Right atrium auricular region (tissue), 2 donors: ENCODE measurements around the gene CDK4. TPM values are rescaled to one million over a fixed set of nuclear protein-coding genes. Genes with fewer than 3 reads are reported as not detected.
A peak's percentile ranks its signal among the peaks of the same experiment; 100 is the strongest.

Experiments used
- DNase-seq: peaks from one replicate; pipeline ENCODE4 v3.0.0-alpha.2; 2019; ENCODE audit warnings: low spot score
- H3K27ac ChIP-seq, 2 donors: fragments of 200-600 bp; sonication (generic); 1 replicate in 1 of 2; 2 replicates in 1 of 2; pipeline ENCODE4 v1.5.1; 2016 to 2019
- H3K27me3 ChIP-seq, 2 donors: fragments of 200-600 bp; sonication (generic); one replicate each; pipeline versions ENCODE4 v1.5.1 to v1.6.0; 2017 to 2019
- H3K36me3 ChIP-seq: fragments of 200-600 bp; sonication (generic); one replicate; pipeline ENCODE4 v1.5.1; 2016
- H3K4me1 ChIP-seq, 2 donors: fragments of 200-600 bp; sonication (generic); one replicate each; pipeline versions ENCODE4 v1.5.1 to v1.6.0; 2017 to 2019
- H3K4me3 ChIP-seq, 2 donors: fragments of 200-600 bp; sonication (generic); 1 replicate in 1 of 2; 2 replicates in 1 of 2; pipeline ENCODE4 v1.5.1; 2017 to 2019; ENCODE audit warnings: mild to moderate bottlenecking in 1 of 2, moderate library complexity in 1 of 2
- H3K9me3 ChIP-seq, 2 donors: fragments of 200-600 bp; sonication (generic); one replicate each; pipeline ENCODE4 v1.5.1; 2019
- total RNA-seq, 2 donors: library from RNA; depleted of rRNA; stranded (reverse); fragments of >200 nt; gene quantifications; one replicate each; pipeline ENCODE4 v1.1.0, GENCODE V29; 2016
- TF ChIP-seq, protein P1 (sequence below), 2 donors: fragments of 200-600 bp; sonication (generic); IDR thresholded peaks; one replicate each; pipeline ENCODE4 v1.5.1; 2019; ENCODE audit warnings: antibody characterized with exemption in 2 of 2

The CDK4 gene
- total RNA-seq, 2 donors from 2014 or later, result 32.1 to 59.7 TPM

DNA sequence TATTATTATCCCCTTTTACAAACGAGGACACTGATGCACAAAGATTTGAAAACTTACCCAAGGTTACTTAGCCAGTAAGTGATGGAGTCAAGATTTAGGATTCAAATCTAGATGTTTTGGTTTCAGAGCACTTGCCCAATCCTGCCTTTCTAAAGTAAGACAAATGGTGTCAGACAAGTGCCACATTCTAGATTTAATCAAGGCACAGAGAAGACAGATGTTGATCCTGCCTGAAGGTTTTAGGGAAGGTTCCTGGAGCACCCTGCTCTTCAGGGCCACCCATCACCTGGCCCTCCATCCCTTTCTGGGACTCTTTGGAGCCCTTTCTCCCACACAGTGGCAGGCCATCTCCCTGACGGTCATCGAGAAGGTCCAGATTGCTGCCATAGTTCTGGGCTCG is 5.7 kb upstream of the CDK4 start:
- no peaks in the 10 kb centered on the region for H3K27me3 ChIP-seq
- H3K36me3 ChIP-seq, result peaks cover 13% of the 10 kb centered on the region
- H3K4me1 ChIP-seq, result peaks cover 0 to 20% of the 10 kb centered on the region in 2 donors
- TF ChIP-seq, protein P1, sequence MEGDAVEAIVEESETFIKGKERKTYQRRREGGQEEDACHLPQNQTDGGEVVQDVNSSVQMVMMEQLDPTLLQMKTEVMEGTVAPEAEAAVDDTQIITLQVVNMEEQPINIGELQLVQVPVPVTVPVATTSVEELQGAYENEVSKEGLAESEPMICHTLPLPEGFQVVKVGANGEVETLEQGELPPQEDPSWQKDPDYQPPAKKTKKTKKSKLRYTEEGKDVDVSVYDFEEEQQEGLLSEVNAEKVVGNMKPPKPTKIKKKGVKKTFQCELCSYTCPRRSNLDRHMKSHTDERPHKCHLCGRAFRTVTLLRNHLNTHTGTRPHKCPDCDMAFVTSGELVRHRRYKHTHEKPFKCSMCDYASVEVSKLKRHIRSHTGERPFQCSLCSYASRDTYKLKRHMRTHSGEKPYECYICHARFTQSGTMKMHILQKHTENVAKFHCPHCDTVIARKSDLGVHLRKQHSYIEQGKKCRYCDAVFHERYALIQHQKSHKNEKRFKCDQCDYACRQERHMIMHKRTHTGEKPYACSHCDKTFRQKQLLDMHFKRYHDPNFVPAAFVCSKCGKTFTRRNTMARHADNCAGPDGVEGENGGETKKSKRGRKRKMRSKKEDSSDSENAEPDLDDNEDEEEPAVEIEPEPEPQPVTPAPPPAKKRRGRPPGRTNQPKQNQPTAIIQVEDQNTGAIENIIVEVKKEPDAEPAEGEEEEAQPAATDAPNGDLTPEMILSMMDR (IDR thresholded peaks at IDR 0.05), result no peak
- no peak overlapping the region for H3K4me3 ChIP-seq
- no peak for DNase-seq
- no peak overlapping the region for H3K27ac ChIP-seq
- no peaks in the 10 kb centered on the region for H3K9me3 ChIP-seq

DNA sequence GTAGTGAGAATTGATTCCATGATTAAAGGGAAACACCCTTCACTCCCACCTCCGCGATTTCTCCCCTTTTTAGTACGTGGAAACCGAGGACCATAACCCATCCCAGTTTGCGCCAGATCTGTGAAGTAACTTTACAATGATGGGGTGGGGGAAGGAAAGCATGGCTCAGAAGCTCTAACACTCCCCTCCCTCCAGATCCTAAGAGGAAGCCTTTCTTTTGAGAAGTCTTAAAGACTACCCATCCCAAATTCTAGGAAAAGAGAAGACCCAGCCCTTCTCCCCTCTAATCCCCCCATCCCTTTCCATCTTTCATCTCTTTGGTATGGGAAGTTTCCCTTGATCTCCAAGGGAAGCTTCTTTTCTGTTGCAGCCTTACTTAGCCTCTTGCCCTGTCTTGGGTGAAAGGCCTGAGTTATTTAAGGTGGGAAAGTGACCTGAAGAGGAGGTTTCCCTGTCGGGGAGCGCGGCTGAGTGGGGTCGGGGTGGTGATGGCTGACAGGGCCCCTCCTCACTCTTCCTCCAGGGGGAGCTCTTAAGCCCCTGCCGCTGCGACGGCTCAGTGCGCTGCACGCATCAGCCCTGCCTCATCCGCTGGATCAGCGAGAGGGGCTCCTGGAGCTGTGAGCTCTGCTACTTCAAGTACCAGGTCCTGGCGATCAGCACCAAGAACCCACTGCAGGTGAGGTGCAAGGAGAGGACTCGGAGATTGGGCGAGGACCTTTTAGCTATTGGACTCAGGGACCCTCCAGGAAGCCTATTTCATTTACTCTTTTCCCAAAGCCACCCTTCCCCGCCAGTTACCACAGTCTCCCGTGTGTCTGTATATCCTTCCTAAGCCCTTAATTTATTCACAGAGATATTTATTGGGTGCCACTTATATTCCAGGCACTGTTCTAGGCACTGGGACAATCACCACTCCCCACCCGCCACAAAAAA is 4.6 kb upstream of the CDK4 start:
- peaks cover 13% of the 10 kb centered on the region for H3K36me3 ChIP-seq
- peak overlapping the region in 1 of 2 donors; percentile 71 for H3K27ac ChIP-seq
- H3K9me3 ChIP-seq, result no peaks in the 10 kb centered on the region
- TF ChIP-seq, protein P1 (IDR thresholded peaks at IDR 0.05), result peak in 1 of 2 donors; percentile 61
- peak overlapping the region in 1 of 2 donors; percentile 84 for H3K4me3 ChIP-seq
- DNase-seq, result no peak
- no peaks in the 10 kb centered on the region for H3K27me3 ChIP-seq
- peaks cover 0 to 24% of the 10 kb centered on the region in 2 donors for H3K4me1 ChIP-seq

DNA sequence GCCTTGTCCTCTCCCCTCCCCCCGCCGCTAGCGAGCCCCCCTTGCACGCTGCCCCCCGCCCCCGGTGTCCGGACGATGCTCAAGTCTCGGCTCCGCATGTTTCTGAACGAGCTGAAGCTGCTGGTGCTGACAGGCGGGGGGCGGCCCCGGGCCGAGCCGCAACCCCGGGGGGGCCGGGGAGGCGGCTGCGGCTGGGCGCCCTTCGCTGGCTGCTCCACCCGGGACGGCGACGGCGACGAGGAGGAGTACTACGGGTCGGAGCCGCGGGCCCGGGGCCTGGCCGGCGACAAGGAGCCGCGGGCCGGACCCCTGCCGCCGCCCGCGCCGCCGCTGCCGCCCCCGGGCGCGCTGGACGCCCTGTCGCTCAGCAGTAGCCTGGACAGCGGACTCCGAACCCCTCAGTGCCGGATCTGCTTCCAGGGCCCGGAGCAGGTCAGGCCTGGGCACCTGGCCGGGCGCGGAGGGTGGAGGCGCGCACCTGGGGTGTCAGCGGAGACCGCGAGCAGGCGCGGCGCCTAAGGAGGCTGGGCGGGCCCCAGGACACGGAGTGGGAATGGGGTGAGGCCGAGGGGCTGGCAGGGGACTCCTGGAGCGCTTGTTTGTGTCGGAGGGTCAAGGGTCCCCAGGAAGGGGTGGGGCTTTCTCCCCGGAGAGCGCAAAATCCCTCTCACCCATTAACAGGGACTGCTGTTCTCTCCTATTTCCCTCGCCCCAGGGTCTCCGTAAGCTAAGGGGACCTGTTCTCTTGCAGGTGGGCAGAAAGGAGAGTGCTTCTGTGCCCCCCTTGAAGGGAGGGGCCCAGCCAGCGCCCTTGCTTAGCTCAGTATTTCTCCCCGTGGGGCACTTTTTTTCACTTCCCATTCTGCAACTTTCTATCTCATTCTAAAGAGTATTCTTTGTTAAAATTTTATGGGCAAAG is 3.6 kb upstream of the CDK4 start:
- H3K4me1 ChIP-seq, result peaks cover 0 to 34% of the 10 kb centered on the region in 2 donors
- no peak for DNase-seq
- H3K27ac ChIP-seq, result peak overlapping the region; percentile 71 to 73

DNA sequence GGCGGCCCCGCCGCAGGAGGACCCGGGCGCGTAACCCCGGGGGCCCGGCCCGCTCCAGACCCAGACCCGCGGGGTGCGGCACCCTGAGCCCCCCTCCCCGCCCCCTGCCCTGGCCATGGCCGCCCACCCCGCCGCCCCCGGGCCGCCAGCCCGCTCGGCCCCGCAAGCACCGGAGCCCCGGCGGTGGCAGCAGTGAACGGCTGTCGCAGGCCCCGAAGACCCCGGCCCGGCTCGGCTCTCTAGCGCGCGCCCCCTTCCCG is 3.0 kb upstream of the CDK4 start:
- Histone ChIP-seq H3K27me3 (no peaks in the 10 kb centered on the region), H3K9me3 (no peaks in the 10 kb centered on the region), H3K27ac (peak overlapping the region; percentile 71 to 73), H3K4me1 (peaks cover 0 to 36% of the 10 kb centered on the region in 2 donors), H3K4me3 (peak overlapping the region; percentile 68 to 84), H3K36me3 (peaks cover 14% of the 10 kb centered on the region)
- DNase-seq, result no peak
- TF ChIP-seq, protein P1 (IDR thresholded peaks at IDR 0.05), result no peak

More for the DNA sequence above, 3.6 kb upstream of the CDK4 start:
- TF ChIP-seq, protein P1 (IDR thresholded peaks at IDR 0.05), result no peak
- Histone ChIP-seq H3K27me3 (no peaks in the 10 kb centered on the region), H3K9me3 (no peaks in the 10 kb centered on the region), H3K36me3 (peaks cover 13% of the 10 kb centered on the region), H3K4me3 (peak overlapping the region; percentile 68 to 84)

DNA sequence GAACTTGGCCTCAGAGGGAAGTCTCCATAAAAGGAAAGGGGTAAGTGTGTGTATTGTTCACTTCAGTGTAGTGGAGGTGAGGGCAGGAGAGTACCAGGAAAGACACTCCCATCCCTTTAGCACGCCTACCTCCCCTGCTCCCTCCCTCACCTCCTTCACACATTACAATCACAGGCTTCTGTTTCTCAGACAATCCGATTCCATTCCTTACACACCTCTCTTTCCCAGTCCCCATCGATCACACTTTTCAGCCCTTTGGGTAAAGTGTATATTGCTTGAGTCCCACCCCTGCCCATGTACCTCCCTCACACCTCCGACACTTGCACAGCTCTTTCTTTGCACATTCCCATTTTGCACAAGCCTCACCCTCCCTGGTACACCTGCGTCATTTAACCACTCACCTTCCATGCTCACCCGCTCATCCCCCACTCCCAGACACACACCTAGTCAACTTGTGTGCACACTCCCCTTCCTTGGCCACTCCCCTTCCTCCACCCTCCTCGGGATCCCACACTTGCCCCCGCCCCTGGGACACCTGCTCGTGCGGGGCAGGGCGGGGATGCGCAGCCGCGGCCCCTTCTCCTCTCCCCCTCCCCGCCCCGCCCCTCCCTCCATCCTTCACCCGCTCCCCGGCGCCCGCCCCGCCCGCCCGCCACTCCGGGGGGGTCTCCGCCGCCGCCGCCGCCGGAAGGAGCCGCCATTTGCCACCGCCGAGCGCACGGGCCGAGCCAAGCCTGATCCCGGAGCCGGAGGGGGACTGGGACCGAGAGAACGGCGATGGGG is 2.5 kb upstream of the CDK4 start, which contains the start of gene MARCHF9:
Gene MARCHF9, plus strand, starts transcription at position 693 of the 783 bp plus-strand sequence. CDS start 426 bp downstream, outside the sequence.
- TF ChIP-seq, protein P1 (IDR thresholded peaks at IDR 0.05), result no peak
- Histone ChIP-seq H3K4me1 (peaks cover 0 to 36% of the 10 kb centered on the region in 2 donors), H3K36me3 (peaks cover 19% of the 10 kb centered on the region), H3K27me3 (no peaks in the 10 kb centered on the region), H3K9me3 (no peaks in the 10 kb centered on the region), H3K27ac (peak within 1 kb of the TSS; percentile 71 to 73), H3K4me3 (peak within 1 kb of the TSS; percentile 68 to 84)
- no peak for DNase-seq
